ENCODE results near the gene PLSCR5.

DNA sequence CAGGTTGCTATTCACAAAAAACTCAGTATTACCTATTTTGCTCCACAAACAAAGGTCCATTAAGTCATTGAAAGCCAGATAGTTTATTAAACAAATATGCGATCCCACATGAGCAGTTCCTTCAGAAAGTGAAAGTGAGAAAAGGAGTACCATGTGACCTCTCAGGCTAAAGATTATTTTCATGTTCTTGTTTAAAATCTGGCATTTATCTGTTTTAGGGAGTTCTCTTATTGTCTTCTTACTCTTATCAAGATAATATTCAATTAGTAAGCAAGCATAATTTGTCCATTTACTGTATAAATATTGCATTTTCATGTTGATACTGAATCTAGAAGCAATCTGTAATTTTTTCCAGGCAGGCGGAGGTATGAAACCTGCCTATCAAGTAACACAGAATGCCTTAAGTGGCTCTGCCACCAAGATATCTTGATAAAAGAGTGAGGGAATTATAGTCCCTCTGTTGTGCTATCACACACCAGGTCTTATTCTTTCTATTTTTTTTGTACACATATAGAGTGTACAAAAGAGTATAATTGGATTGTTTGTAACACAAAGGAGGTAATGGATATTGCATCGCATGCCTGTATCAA is 20.1 kb upstream of the PLSCR5 start:
- TF ChIP-seq, protein P1, sequence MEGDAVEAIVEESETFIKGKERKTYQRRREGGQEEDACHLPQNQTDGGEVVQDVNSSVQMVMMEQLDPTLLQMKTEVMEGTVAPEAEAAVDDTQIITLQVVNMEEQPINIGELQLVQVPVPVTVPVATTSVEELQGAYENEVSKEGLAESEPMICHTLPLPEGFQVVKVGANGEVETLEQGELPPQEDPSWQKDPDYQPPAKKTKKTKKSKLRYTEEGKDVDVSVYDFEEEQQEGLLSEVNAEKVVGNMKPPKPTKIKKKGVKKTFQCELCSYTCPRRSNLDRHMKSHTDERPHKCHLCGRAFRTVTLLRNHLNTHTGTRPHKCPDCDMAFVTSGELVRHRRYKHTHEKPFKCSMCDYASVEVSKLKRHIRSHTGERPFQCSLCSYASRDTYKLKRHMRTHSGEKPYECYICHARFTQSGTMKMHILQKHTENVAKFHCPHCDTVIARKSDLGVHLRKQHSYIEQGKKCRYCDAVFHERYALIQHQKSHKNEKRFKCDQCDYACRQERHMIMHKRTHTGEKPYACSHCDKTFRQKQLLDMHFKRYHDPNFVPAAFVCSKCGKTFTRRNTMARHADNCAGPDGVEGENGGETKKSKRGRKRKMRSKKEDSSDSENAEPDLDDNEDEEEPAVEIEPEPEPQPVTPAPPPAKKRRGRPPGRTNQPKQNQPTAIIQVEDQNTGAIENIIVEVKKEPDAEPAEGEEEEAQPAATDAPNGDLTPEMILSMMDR (conservative IDR thresholded peaks at IDR 0.05 in 1 of 2, IDR thresholded peaks at IDR 0.05 in 1 of 2; ENCODE audit: low read depth in 1 of 2, low read length in 2 of 2): no peak
- no peak for TF ChIP-seq EZH2 (IDR thresholded peaks at IDR 0.05; ENCODE audit: low read length, missing control alignments)

Data from fibroblast of lung (primary cell).